NCI-H2029 treated with DMSO at 0.1 percent for 48 hours (cell line): ENCODE data around the gene TMEFF2.

ENCODE experiments used
- DNase-seq: peaks from one replicate; lab custom pipeline; 2025; lab: John Stamatoyannopoulos, UW

Gene TMEFF2

DNA sequence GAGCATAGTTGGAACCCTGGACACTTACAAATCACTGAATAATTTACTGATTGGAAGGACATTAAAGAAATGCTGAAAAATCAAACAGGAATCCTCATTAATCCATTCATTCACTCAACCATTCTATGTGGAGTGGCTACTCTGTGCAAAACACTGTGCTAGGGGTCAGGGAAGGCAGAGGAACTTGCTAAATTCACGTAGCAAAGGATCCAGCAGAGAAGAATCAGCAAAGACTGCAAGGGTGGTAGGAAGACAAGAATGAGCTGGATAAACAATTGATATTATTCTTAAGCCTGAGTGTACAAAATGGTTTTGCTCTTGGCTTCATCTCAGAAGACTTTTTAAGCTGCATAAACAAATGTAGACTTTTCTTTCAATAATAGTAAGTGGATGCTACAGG is 183.5 kb downstream of the TMEFF2 start:
- no peak for DNase-seq

DNA sequence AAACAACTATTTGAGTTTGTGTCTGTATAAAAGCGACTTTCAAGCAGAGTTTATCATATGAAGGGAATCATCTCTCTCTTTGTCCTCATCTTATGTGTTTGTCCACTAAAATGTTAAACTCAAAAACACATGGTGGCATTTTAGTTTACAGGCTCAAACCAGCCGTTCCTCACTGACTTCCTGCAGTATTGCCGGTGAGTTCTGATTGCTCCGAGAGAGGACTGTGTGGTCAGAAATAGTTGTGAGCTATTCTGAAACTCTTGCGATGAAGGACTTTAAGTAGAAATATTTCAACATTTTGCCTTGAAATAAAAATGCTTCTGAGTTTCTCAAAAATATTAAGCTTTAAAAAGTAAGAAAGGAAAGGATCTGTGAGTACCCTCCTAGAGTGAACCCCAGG is 184.7 kb downstream of the TMEFF2 start:
- DNase-seq = no peak

DNA sequence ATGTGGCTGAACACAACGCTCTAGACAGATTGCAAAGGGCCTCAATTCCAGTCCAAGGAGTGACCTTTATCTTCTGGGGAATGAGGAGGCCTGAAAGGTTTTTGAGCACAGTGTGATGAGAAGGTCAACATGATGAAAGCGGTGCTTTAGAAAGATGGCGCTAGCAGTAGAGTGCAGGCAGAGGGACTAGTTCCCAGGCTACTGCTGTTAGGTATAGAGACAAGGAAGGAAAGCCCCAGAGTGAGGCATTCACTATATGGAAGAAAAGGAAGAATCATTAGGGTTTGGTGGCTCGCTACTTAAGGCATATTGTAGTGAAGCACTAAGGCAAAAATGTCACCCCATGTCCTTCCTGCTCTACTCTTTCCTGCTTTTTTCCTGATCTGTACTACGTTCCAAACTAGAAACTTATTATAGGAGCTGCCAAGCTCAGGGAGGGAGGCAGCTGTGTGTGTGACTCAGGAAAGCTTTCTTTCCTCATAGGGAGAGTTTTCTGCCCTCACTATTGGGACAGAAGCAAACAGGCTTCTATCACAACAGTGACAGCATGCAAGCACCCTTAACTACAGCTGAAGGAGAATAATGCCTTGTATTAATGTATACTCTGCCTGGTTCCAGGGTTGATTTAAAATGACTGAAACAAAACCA is 187.0 kb downstream of the TMEFF2 start:
- DNase-seq = no peak

DNA sequence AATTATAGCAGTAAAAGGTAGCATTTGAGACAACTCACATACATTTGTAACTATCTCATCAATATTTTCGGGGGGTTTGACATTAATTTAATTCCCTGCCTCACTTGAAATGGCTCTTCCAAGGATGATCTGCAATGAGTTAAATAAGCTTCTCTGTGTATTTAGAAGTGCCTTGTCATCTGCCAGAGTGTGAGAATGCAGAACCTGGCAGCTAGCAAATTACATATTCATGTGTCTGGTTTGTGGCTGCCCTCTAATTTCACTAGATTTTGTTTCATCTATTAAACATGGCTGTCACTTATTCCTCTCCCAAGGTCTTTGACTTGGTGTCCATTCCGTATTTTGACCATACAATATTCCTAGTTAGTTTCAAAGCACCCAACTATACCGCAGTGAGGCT is 189.5 kb downstream of the TMEFF2 start:
- DNase-seq = no peak

DNA sequence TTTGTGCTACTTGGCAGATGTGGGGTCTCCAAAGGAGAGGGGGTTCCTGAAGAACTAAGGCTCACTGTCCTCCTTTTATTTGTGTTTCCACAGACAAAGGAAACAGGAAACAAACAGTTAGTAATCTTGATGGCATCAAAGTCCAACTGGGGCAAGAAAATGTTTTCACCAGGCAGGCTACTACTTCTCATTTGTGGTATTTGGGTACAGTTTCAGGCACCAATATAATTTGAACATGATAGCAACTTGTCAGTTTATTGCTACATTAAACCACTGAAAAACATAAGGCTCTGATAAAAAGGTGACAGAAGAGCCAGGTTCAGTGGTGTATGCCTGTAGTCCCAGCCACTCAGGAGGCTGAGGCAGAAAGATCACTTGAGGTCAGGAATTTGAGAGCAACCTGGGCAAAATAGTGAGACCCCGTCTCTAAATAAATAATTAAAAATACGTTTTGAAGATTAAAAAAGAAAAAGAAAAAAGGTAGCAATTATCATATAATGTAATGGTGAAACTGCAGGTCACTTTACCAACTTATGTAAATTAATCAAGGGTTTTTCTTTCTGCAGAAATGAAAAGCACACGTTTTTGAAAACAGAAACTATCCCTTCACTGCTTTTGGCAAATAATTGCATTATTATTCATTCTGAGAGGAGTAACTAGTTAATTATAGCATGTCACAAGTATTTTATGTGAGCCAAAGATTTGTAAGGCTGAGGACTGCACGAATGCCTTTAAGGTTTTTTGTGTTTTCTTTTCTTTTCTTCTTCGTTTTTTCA is 190.4 kb downstream of the TMEFF2 start:
- DNase-seq = no peak

DNA sequence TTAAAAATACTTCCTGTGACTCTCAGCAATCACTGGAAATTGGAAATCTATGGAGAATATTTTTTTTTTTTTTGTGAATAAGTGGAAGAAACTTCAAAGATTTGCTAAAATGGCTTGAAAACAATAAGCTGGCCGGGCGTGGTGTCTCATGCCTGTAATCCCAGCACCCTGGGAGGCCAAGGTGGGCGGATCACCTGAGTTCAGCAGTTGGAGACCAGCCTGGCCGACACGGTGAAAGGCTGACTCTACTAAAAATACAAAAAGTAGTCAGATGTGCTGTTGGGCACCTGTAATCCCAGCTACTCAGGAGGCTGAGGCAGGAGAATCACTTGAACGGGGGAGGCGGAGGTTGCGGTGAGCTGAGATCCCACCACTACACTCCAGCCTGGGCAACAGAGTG is 192.3 kb downstream of the TMEFF2 start:
- no peak for DNase-seq

DNA sequence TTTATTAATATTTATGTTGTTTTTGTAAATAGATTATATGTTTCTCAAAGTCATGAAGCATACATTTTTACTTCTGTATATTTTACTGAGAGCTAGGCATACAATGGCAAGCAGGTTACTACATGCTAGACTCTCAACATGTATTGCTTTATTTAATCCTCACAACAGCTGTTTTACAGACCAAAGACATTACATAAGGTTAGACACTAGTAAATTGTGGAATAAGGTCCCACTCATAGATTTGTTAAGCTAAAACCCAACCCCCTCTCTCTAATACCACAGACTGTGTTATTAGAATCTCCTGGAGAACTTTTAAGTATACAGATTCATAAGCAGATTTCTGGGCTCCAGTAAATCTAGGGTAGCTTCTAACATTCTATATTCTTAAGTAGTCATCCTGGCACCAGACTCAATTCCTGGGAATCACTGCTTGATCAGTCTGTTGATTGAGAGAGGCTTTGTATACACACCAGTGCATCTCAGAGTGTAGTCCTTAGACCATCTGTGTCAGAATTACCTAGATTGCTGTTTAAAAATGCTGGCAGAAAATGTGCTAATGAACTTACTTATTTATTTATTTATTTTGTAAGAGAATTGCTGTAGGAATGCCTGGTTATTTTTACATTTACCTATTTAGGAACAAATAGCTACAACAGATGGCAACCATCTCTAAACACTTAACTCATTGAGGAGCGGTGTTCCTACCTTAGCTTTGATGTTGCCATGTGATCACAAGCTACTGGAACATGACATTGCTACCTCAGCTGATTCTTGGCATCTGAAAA is 194.3 kb downstream of the TMEFF2 start:
- no peak for DNase-seq

DNA sequence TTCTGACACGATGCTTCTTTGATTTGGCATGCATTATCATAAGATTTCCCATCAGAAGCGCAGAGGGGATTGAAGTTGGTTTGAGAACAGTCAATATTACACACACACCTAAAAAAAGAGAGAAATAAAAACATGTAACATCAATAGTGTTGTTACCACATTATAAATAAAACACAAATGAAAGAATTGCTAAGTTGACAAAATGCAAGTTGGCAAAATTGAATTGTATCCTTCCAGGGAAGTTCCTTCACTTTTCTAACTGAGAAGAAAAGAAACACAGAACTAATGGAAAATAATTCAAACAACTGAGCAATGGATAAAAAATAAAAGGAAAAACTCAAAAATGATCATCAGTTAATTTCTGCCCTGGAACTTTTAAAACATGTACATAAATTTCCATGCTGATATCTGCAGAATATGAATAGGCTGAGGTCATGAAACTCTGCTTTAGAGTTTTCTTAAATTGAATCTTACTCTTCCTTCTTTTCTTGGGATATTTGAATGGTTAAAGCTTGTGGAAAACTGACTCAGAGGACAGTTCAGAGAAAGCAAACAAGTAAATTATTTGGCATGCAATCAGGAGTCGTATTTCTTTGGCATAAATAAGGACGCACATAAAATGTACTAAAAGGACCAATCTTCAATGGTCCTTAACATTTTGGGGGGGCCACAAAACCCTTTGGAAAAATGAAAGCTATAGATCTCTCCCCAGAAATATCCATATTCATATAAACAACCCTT is 195.5 kb downstream of the TMEFF2 start:
- no peak for DNase-seq

DNA sequence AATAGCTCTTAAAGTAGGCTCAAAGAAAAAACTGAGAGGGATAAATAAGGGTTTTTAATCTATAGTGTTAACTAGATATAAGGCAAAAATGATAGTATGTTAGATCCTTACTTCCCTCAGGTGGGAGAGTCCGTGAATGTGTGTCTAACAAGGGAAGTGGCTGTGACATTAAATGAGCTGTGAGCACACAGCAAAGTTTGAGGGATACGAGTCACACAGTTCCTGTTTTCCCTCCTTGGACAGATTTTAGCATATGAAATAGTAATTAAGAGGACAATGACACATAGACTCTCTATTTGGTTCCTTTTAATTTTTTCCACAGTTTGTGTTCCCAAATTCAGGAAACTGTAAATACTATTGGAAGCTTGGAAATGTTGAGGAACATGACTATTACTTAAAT is 199.4 kb downstream of the TMEFF2 start:
- no peak for DNase-seq

DNA sequence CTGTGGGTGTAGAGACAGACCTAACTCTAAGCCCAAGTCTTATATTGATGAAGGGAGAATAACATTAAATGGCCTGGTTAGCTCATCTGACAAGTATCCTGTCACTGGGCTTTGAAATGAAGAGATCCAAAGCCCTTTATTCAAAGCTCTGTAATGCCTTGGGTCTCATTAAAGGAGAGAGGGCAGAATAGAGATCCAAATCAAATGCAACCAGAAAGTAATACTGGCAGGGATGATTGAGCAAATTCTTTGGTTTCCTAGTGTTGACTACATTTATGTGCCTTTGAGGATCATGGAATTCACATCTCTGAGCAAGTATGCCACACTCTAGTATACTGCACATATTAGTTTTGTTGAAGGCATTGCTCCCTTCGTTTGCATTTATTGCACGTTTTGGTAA is 200.0 kb downstream of the TMEFF2 start:
- DNase-seq = no peak

DNA sequence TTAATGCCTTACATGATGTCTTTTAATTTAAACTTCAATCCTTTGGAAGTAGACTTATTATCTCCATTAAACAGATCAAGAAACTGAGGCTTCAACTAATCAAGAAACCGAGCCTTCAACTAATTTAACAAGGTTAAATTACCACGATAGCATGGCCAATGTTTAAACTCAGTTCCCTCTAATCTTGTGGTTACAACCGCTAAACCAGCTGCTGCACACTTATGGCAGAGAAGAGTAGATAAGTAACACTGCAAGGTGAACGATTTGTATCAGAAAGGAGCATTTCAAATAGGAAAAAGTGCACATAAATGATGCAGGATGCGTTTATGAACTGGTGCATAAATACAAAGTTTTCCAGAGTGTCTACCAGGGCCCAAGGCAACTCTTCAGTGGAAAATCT is 203.3 kb downstream of the TMEFF2 start:
- DNase-seq = no peak

DNA sequence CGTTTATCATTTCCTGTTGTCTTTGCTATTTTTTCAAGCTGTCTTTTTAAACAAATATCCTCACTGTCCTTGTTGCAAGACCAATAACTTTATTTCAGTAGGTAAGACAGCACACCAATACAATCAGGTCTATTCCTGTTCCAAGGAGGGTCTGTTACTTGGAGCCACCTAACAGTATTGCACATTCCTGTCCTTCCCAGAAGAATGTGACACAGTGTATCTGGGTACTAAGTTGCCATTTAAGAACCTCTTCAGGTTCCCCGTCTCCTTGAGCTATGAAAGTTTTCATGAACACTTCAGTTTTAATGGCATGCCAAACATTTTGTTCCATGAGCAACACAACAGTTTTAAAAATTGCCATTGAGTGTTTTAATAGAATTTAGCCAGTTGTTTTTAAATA is 209.0 kb downstream of the TMEFF2 start:
- no peak for DNase-seq

DNA sequence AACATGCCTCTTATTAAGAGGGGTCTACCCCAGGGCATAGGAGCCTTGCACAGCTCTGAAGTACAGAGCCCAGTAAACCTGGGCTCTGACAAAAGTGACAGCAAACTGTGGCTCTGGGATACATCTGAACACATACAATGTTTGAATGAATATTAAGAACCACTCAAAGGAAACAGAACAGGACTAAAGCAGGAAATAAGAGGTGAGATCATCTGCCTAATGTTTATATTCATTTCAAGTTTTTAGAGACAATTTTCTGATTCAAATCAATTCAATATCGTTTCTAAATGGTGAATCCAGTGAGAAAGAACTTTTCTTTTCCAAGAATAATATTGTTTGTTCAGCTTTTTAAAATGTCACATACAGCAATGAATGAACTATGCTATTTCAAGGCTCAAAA is 211.1 kb downstream of the TMEFF2 start:
- DNase-seq = no peak

DNA sequence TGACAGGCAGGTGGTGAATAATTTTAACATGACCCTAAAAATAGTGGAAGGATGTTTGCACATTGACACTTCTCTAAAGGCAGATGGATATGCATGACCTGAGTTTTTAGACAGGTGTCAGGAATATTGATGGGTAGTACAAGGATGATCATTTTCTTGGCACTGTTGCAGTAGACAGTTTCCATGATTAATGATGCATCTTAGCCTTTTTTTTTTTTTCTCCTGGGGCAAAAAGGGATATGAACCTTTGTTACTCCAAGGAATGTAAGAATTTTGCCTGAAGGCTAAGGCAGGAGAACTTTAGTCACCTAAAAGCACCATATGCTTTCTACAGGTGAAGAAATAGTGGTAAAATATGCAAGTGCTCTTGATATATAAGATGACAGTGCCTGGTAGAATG is 211.5 kb downstream of the TMEFF2 start:
- no peak for DNase-seq

DNA sequence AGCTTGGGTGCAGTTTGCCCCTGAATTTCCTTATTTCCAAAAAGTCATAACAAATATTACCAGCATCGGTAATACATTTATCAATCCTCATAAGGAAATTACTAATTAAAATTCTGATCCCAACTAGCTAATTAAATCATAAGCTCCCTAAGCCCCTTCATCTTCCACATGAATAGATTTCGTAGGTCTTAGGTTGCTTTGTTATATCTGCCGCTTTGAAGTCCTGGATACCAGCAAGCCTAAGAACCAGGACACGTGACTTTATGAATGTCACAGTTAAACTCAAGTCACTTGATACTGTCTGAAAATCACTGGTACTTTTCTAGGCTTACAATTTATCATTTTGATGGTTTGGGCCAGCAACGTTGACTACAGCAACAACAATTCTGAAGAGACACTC is 213.0 kb downstream of the TMEFF2 start:
- no peak for DNase-seq

DNA sequence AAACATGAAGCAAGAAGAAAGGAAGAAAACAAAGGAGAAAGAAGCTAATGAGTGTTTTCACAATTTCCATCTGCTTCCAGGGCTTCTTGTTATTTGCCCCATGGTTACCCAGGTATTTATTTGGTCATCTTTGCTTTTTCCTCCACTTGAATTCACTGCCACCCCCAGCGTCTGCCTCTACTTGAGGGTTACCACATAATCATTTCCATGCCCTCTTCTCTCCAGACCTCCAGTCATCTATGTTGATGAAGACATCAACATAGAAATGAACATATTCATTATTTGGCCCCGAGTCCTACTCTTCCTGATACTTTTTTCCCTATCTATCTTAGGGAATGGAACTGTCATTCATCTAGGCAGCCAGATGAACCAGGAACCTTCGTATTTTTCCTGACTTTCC is 214.2 kb downstream of the TMEFF2 start:
- no peak for DNase-seq

DNA sequence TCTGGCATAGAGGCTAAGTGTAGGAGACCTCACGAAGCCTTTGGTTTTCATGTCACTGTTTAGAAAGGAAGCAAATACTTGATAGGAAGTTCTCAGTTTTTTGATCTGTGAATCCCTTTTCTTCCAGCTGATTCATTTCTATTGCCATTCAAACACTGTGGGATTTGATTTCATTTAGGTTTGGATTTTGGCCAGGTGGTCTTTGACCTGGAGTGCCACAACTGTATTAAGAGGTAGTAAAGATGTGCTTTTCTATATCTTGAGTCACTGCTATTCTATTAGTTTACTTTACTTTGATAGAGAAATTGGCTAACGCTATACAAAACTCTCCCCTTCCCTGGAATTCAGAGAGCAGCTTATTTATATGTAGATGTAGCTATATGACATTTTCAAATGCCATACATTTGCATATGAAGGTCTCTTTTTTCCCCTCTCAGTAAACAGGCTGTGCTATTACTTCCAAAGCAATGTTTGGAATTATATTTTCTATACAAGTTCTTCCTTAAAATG is 215.5 kb downstream of the TMEFF2 start:
- DNase-seq = no peak

DNA sequence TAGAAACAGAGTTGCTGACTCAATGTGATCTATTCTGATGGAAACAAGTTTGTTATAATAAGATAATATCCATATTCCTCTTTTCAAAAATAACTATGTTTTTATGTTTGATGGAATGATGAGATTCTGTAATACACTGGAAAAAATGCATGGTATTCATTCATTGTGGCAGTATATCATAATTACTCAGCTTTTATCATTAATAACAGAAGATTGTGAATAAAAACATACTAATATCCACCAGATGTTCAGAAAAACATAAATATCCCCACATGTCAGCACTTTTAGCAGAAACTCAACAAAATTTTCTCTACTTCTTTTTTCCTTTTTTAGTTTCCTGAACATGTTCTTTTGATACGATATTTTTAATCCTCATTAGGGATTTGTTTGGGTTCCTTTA is 217.0 kb downstream of the TMEFF2 start:
- no peak for DNase-seq

DNA sequence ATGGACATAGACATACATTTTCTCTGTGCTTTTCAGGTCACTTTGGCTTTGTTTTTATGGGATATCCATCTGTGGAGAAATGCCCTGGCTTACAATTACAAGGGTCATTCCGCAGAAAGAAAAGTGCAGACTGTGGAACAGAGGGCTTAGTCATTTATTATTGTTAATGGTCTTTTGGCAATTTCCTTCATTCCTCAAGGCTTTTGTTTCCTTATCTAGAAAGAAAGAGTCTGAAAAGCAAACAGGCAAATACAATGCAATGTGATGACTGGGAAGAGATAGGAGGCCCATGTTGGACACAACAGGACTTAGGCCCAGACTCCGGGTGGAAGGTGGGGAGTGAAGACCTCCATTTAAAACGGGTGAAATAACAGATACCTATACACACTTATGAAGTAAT is 218.3 kb downstream of the TMEFF2 start:
- no peak for DNase-seq

DNA sequence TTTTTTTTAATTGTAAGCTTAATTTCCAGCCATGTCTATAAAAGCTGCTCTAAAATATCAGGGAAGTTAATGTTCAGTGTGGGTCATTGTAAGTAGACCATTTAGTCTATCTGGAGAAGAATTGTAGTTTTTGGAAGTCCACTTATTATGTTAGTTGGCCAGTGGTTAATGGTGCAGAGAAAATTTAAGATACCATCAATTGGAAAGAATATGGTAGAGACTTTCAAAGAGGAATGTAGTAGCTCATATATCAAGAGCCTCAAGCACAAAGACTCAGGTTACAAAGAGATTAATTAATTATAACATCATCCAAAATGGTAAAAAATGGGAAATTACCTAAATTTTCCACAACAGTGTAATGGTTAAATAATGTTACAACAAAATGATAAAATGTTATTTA is 220.1 kb downstream of the TMEFF2 start:
- no peak for DNase-seq

DNA sequence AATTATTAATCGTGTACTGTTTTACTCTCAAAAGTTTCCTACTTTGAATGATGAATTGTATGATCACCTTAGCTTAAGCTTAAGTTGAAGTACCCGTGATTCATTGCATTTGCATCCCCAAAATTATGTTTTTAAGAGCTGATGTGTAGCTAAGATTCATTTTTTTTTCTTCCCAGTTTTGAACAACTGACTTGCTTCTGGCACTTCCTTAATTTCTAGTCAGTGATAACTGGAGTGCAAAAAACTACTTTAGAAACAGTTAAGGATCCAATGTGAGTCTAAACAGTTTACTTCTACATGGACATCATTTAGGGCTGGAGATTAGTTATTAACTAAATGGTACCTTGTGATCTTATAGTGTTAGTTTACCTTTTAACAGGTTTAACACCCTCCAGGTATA is 223.9 kb downstream of the TMEFF2 start:
- no peak for DNase-seq

DNA sequence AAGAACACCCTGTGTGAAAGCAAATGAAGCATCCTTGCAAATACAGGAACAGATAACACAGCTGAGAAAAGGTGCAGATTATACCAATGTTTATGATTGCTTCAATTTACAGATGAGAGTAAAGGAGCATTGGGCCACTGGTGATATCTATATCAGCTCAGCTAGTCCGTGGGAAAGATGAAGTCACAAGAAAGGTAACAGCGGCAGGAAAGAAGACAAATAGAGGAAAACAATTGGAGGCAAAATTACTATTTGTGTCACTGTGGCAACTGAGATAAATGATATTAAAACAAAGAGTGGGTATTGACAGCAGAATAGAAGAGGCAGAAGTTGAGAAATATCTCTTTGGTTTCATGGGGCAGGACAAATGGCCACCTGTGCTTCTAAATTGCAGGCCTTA is 226.6 kb downstream of the TMEFF2 start:
- DNase-seq = no peak
